ENCODE results near the gene DIP2A.

- no peak for TF ChIP-seq CTCF (IDR thresholded peaks at IDR 0.05)
- no peak for TF ChIP-seq POLR2A (IDR thresholded peaks at IDR 0.05)
- no peak for TF ChIP-seq POLR2AphosphoS5 (IDR thresholded peaks at IDR 0.05)
- TF ChIP-seq EP300 (IDR thresholded peaks at IDR 0.05): no peak
Observed at GRCh38 chr21:46443910-46444309, 14.8 kb upstream of the DIP2A start.

Data from suprapubic skin (tissue), 4 donors.